HCEC 1CT (cell line): ENCODE data around the gene SORCS2.

ENCODE experiments used
- DNase-seq: peaks from one replicate; pipeline ENCODE4 v3.0.0-alpha.2; 2017

The SORCS2 gene

GRCh38 chr4:7330031-7330596 lies 137.8 kb downstream of the SORCS2 start:
- DNase-seq = no peak

GRCh38 chr4:7330811-7331681 lies 138.7 kb downstream of the SORCS2 start:
- no peak for DNase-seq

GRCh38 chr4:7331682-7332000 lies 139.3 kb downstream of the SORCS2 start:
- DNase-seq = no peak

GRCh38 chr4:7332216-7333023 lies 140.1 kb downstream of the SORCS2 start:
- no peak for DNase-seq

GRCh38 chr4:7333024-7333780 lies 140.9 kb downstream of the SORCS2 start:
- DNase-seq = no peak

- DNase-seq = no peak
These were observed 141.6 kb downstream of the SORCS2 start for GRCh38 chr4:7333801-7334421.

GRCh38 chr4:7334521-7335275 lies 142.4 kb downstream of the SORCS2 start:
- DNase-seq = no peak

GRCh38 chr4:7335344-7336066 lies 143.2 kb downstream of the SORCS2 start:
- no peak for DNase-seq

- DNase-seq = no peak
These were observed 143.8 kb downstream of the SORCS2 start for GRCh38 chr4:7336067-7336569.

- DNase-seq = no peak
These were observed 144.4 kb downstream of the SORCS2 start for GRCh38 chr4:7336732-7337131.

- no peak for DNase-seq
These were observed 145.1 kb downstream of the SORCS2 start for GRCh38 chr4:7337196-7338058.

GRCh38 chr4:7338059-7338452 lies 145.7 kb downstream of the SORCS2 start:
- DNase-seq = no peak

- DNase-seq = no peak
These were observed 146.7 kb downstream of the SORCS2 start for GRCh38 chr4:7338876-7339623.

GRCh38 chr4:7339751-7340552 lies 147.6 kb downstream of the SORCS2 start:
- DNase-seq = no peak

- DNase-seq = no peak
These were observed 148.5 kb downstream of the SORCS2 start for GRCh38 chr4:7340553-7341433.

- DNase-seq = no peak
These were observed 149.3 kb downstream of the SORCS2 start for GRCh38 chr4:7341491-7342222.
